ENCODE measurements around the gene PSME1. TPM values are rescaled to one million over a fixed set of nuclear protein-coding genes. Genes with fewer than 3 reads are reported as not detected.
A peak's percentile ranks its signal among the peaks of the same experiment; 100 is the strongest.

The PSME1 gene
- total RNA-seq, 1 donor from 2014 or later: 32.7 TPM

- Histone ChIP-seq H3K4me2 (peak overlapping the region; percentile 90), H3K4me3 (peak overlapping the region; percentile 60), H3K9me3 (ENCODE audit: low read depth) (no peaks in the 10 kb centered on the region), H3K79me2 (ENCODE audit: low read depth) (peaks cover 16% of the 10 kb centered on the region), H3F3A (ENCODE audit: low read depth) (peaks cover 23% of the 10 kb centered on the region), H4K20me1 (ENCODE audit: low read depth) (peaks cover 10% of the 10 kb centered on the region), H3K27ac (no peak overlapping the region), H2AFZ (replicated peaks) (peak overlapping the region; percentile 38), H3K9ac (no peak overlapping the region), H3K4me1 (peaks cover 5% of the 10 kb centered on the region), H3K36me3 (no peaks in the 10 kb centered on the region), H3K27me3 (no peaks in the 10 kb centered on the region)
- Mint-ChIP-seq H3K9me3 (peaks cover 3% of the 10 kb centered on the region), H3K27me3 (ENCODE audit: insufficient read depth, low read depth) (peaks cover 6% of the 10 kb centered on the region), H3K36me3 (peaks cover 2% of the 10 kb centered on the region), H3K4me3 (peak overlapping the region; percentile 81), H3K4me1 (peaks cover 7% of the 10 kb centered on the region), H3K27ac (no peak overlapping the region)
- peak; percentile 45 for DNase-seq (ENCODE audit: low spot score)
- TF ChIP-seq CTCF (IDR thresholded peaks at IDR 0.05) (no peak), EZH2 (IDR thresholded peaks at IDR 0.05) (no peak), EZH2phosphoT487 (IDR thresholded peaks at IDR 0.05) (no peak)
Observed at GRCh38 chr14:24172261-24172860, 36.4 kb downstream of the PSME1 start.

GRCh38 chr14:24172871-24173281, 36.9 kb downstream of the PSME1 start:
- peak; percentile 9 for DNase-seq (ENCODE audit: low spot score)
- H3K4me1 ChIP-seq: peaks cover 5% of the 10 kb centered on the region
- peaks cover 16% of the 10 kb centered on the region for H3K79me2 ChIP-seq (ENCODE audit: low read depth)
- Mint-ChIP-seq H3K27ac (peak overlapping the region; percentile 50), H3K4me1 (peaks cover 7% of the 10 kb centered on the region), H3K36me3 (peaks cover 2% of the 10 kb centered on the region), H3K27me3 (ENCODE audit: insufficient read depth, low read depth) (peaks cover 6% of the 10 kb centered on the region), H3K9me3 (peaks cover 3% of the 10 kb centered on the region), H3K4me3 (peak overlapping the region; percentile 74)
- peak overlapping the region; percentile 60 for H3K4me3 ChIP-seq
- H2AFZ ChIP-seq (replicated peaks): no peak overlapping the region
- no peaks in the 10 kb centered on the region for H3K9me3 ChIP-seq (ENCODE audit: low read depth)
- no peak for TF ChIP-seq EZH2phosphoT487 (IDR thresholded peaks at IDR 0.05)
- no peak for TF ChIP-seq CTCF (IDR thresholded peaks at IDR 0.05)
- no peak for TF ChIP-seq EZH2 (IDR thresholded peaks at IDR 0.05)
- H3K36me3 ChIP-seq: no peaks in the 10 kb centered on the region
- no peak overlapping the region for H3K27ac ChIP-seq
- no peak overlapping the region for H3K9ac ChIP-seq
- peaks cover 14% of the 10 kb centered on the region for H4K20me1 ChIP-seq (ENCODE audit: low read depth)
- peaks cover 23% of the 10 kb centered on the region for H3F3A ChIP-seq (ENCODE audit: low read depth)
- peak overlapping the region; percentile 90 for H3K4me2 ChIP-seq
- H3K27me3 ChIP-seq: no peaks in the 10 kb centered on the region

- no peak for DNase-seq (ENCODE audit: low spot score)
- peaks cover 3% of the 10 kb centered on the region for H3K9me3 Mint-ChIP-seq
- peaks cover 5% of the 10 kb centered on the region for H3K4me1 Mint-ChIP-seq
- H3K4me3 Mint-ChIP-seq: no peak overlapping the region
- Histone ChIP-seq H2AFZ (replicated peaks) (no peak overlapping the region), H3K4me1 (peaks cover 5% of the 10 kb centered on the region), H3K9me3 (ENCODE audit: low read depth) (no peaks in the 10 kb centered on the region), H3K9ac (peak overlapping the region; percentile 13), H3K27ac (no peak overlapping the region), H3K4me3 (no peak overlapping the region), H4K20me1 (ENCODE audit: low read depth) (peaks cover 22% of the 10 kb centered on the region), H3F3A (ENCODE audit: low read depth) (peaks cover 11% of the 10 kb centered on the region), H3K79me2 (ENCODE audit: low read depth) (peaks cover 16% of the 10 kb centered on the region), H3K4me2 (no peak overlapping the region), H3K36me3 (no peaks in the 10 kb centered on the region), H3K27me3 (no peaks in the 10 kb centered on the region)
- peaks cover 2% of the 10 kb centered on the region for H3K27me3 Mint-ChIP-seq (ENCODE audit: insufficient read depth, low read depth)
- TF ChIP-seq EZH2phosphoT487 (IDR thresholded peaks at IDR 0.05) (no peak), CTCF (IDR thresholded peaks at IDR 0.05) (no peak), EZH2 (IDR thresholded peaks at IDR 0.05) (no peak)
- H3K36me3 Mint-ChIP-seq: peaks cover 11% of the 10 kb centered on the region
- no peak overlapping the region for H3K27ac Mint-ChIP-seq
Observed at GRCh38 chr14:24176599-24176998, 40.6 kb downstream of the PSME1 start.
